GM12873 (cell line): ENCODE results near the gene XRCC5.
A peak's percentile ranks its signal among the peaks of the same experiment; 100 is the strongest.

Experiments
- CTCF ChIP-seq: IDR thresholded peaks from 2 replicates; pipeline ENCODE4 v1.5.1; 2012; ENCODE audit warnings: low read depth, mild to moderate bottlenecking, moderate library complexity, low read length, control low read depth; ENCODE audit not compliant: insufficient read depth; ENCODE audit errors: missing control alignments

Gene XRCC5

GRCh38 chr2:216107320-216107719 is 1.8 kb upstream of the XRCC5 start:
- no peak for TF ChIP-seq CTCF

- TF ChIP-seq CTCF, result no peak
Observed at GRCh38 chr2:216107760-216108159, 1.4 kb upstream of the XRCC5 start.

GRCh38 chr2:216108310-216108966 is 710 bp upstream of the XRCC5 start:
- no peak for TF ChIP-seq CTCF

GRCh38 chr2:216109962-216110614 is 940 bp downstream of the XRCC5 start:
- TF ChIP-seq CTCF, result peak; percentile 59

GRCh38 chr2:216110620-216111019 is 1.5 kb downstream of the XRCC5 start:
- TF ChIP-seq CTCF, result no peak

- no peak for TF ChIP-seq CTCF
Observed at GRCh38 chr2:216111122-216111521, 2.0 kb downstream of the XRCC5 start.

DNA sequence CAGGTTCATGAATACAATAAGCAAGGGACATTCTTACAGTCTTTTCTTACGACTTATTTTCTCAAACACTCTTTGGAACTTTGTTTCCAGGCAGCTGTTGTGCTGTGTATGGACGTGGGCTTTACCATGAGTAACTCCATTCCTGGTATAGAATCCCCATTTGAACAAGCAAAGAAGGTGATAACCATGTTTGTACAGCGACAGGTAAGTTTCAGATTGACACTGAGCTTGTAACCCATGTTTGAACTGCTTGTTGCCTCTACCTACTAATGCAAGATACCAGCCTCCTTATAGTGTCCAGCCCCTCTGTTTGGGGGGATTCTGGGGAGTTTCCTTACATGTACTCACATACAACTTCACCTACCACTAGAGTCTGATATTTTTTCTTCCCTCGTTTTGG is 3.8 kb downstream of the XRCC5 start:
- no peak for TF ChIP-seq CTCF
